Natural killer cell (primary cell): ENCODE measurements around the gene NOS1AP. TPM values are rescaled to one million over a fixed set of nuclear protein-coding genes. Genes with fewer than 3 reads are reported as not detected.

ENCODE experiments used
- ATAC-seq, 3 donors: fragments of 150-1000 bp in 2 of 3; fragments of 200-7000 bp in 1 of 3; cut with Tn5 transposase; 1 replicate in 1 of 3; 2 replicates in 2 of 3; pipeline ENCODE4 v1.10.0; 2021; ENCODE audit warnings: mild to moderate bottlenecking in 2 of 3, moderate library complexity in 2 of 3
- DNase-seq, 2 donors: peaks; one replicate each; pipeline versions ENCODE4 v3.0.0 to v3.0.0-alpha.2; 2013 to 2021; ENCODE audit warnings: mixed read lengths in 1 of 2
- H3K27ac ChIP-seq: one replicate; pipeline ENCODE4 v1.5.1; 2013; ENCODE audit warnings: mild to moderate bottlenecking, low read length
- H3K27me3 ChIP-seq: one replicate; pipeline ENCODE4 v1.6.1; 2013; ENCODE audit warnings: low read length; ENCODE audit not compliant: control insufficient read depth, insufficient read depth
- H3K36me3 ChIP-seq: one replicate; pipeline ENCODE4 v1.6.1; 2013; ENCODE audit warnings: low read length; ENCODE audit not compliant: control insufficient read depth, insufficient read depth
- H3K4me1 ChIP-seq: one replicate; pipeline ENCODE4 v1.6.1; 2013; ENCODE audit warnings: low read length; ENCODE audit not compliant: control insufficient read depth, insufficient read depth
- H3K4me3 ChIP-seq: one replicate; pipeline ENCODE4 v1.5.1; 2013; ENCODE audit warnings: low read length
- H3K9me3 ChIP-seq: one replicate; pipeline ENCODE4 v1.6.1; 2013; ENCODE audit warnings: low read length; ENCODE audit not compliant: control insufficient read depth, insufficient read depth
- H3K27ac Mint-ChIP-seq, 2 donors: one replicate each; pipeline ENCODE4 v1.8.0; 2022; ENCODE audit warnings: mild to moderate bottlenecking in 2 of 2, mixed read lengths in 2 of 2, moderate library complexity in 1 of 2
- H3K27me3 Mint-ChIP-seq, 2 donors: one replicate each; pipeline ENCODE4 v1.8.0; 2022; ENCODE audit warnings: low read depth in 2 of 2, mixed read lengths in 2 of 2
- H3K36me3 Mint-ChIP-seq: one replicate; pipeline ENCODE4 v1.8.0; 2022; ENCODE audit warnings: mixed read lengths
- H3K4me1 Mint-ChIP-seq, 2 donors: one replicate each; pipeline ENCODE4 v1.8.0; 2022; ENCODE audit warnings: mixed read lengths in 2 of 2
- H3K4me3 Mint-ChIP-seq: one replicate; pipeline ENCODE4 v1.8.0; 2022; ENCODE audit warnings: mild to moderate bottlenecking, moderate library complexity, mixed read lengths
- H3K9me3 Mint-ChIP-seq, 2 donors: one replicate each; pipeline ENCODE4 v1.8.0; 2022; ENCODE audit warnings: mixed read lengths in 2 of 2
- WGBS: methylation state at CpG from one replicate; pipeline ENCODE4 v1.1.7; 2013; ENCODE audit warnings: missing lambda C conversion rate; ENCODE audit not compliant: insufficient coverage; 5-methylcytosine and 5-hydroxymethylcytosine counted together
- intact Hi-C: fragments of 100-400 bp; cut with micrococcal nuclease; formaldehyde crosslinking; loops from one replicate; pipeline ENCODE4 v1.14.2; 2022
- total RNA-seq, 4 donors: library from RNA; stranded (reverse); fragments of 120-200 nt in 1 of 4; gene quantifications; one replicate each; pipeline versions ENCODE4 v1.2.3 to v1.2.4, GENCODE V29; 2013 to 2022
- TF ChIP-seq, protein P1 (sequence below): fragments of 200-600 bp; IDR thresholded peaks from one replicate; pipeline ENCODE4 v1.8.0; 2022; ENCODE audit warnings: antibody characterized with exemption

NOS1AP gene
- total RNA-seq, 3 donors from 2014 or later (not counting 1 experiment from before 2014, with no cell fraction given) = 0.09 to 0.20 TPM; not detected in 1

DNA sequence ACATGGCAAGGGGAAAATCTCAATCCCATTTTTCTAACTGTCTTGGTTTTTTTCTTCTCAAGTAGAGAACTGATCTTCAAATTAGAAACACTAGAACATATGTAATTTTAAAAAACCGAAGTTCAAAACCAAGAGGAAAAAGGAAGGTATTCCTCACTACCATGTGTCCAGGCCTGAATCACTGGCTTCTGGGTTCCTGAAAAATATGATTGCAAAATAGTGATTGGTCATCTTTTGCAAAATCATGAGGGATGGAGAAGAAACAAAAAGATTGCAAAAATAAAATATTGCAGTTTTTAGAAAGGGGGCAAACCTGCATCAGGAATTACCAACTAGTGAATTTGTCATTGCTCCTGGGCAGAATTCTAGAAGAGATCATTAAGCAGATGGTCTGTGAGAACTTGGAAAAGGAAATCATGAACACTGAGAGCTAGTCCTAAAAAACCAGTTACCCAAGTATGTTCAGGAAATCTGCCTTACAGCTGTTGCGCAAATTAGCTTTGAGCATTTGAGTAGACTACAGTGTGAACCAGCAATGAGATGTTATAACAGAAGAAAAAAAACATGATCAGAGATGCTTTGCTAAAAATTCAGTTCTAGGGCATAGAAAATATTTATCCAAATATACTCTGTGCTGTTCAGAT, 257.8 kb downstream of the NOS1AP start:
- Mint-ChIP-seq H3K9me3 (no peaks in the 10 kb centered on the region), H3K4me3 (no peak overlapping the region), H3K27ac (no peak overlapping the region), H3K27me3 (peaks cover 7 to 30% of the 10 kb centered on the region in 2 donors), H3K4me1 (peaks cover 0 to 5% of the 10 kb centered on the region in 2 donors), H3K36me3 (no peaks in the 10 kb centered on the region)
- DNase-seq = no peak
- TF ChIP-seq, protein P1, sequence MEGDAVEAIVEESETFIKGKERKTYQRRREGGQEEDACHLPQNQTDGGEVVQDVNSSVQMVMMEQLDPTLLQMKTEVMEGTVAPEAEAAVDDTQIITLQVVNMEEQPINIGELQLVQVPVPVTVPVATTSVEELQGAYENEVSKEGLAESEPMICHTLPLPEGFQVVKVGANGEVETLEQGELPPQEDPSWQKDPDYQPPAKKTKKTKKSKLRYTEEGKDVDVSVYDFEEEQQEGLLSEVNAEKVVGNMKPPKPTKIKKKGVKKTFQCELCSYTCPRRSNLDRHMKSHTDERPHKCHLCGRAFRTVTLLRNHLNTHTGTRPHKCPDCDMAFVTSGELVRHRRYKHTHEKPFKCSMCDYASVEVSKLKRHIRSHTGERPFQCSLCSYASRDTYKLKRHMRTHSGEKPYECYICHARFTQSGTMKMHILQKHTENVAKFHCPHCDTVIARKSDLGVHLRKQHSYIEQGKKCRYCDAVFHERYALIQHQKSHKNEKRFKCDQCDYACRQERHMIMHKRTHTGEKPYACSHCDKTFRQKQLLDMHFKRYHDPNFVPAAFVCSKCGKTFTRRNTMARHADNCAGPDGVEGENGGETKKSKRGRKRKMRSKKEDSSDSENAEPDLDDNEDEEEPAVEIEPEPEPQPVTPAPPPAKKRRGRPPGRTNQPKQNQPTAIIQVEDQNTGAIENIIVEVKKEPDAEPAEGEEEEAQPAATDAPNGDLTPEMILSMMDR = no peak
- Histone ChIP-seq H3K27me3 (no peaks in the 10 kb centered on the region), H3K4me1 (no peaks in the 10 kb centered on the region), H3K4me3 (no peak overlapping the region), H3K9me3 (no peaks in the 10 kb centered on the region), H3K27ac (no peak overlapping the region), H3K36me3 (no peaks in the 10 kb centered on the region)
- 77% methylated on average over 2 of the region's 2 CpGs for WGBS
- intact Hi-C loops = no loop called here
- ATAC-seq = no peak

- WGBS = 100% methylated on average over 1 of the region's 1 CpG
- intact Hi-C loops = no loop called here
- no peak overlapping the region for H3K4me3 Mint-ChIP-seq
- DNase-seq = no peak
- ATAC-seq = no peak
- TF ChIP-seq, protein P1 = no peak
- Histone ChIP-seq H3K4me3 (no peak overlapping the region), H3K27ac (no peak overlapping the region), H3K27me3 (no peaks in the 10 kb centered on the region), H3K4me1 (no peaks in the 10 kb centered on the region), H3K9me3 (no peaks in the 10 kb centered on the region), H3K36me3 (no peaks in the 10 kb centered on the region)
- no peaks in the 10 kb centered on the region for H3K9me3 Mint-ChIP-seq
- peaks cover 2 to 28% of the 10 kb centered on the region in 2 donors for H3K27me3 Mint-ChIP-seq
- H3K36me3 Mint-ChIP-seq = no peaks in the 10 kb centered on the region
- H3K4me1 Mint-ChIP-seq = peaks cover 0 to 5% of the 10 kb centered on the region in 2 donors
- no peak overlapping the region for H3K27ac Mint-ChIP-seq
Observed at GRCh38 chr1:162327788-162328165, 258.3 kb downstream of the NOS1AP start.

- Mint-ChIP-seq H3K9me3 (no peaks in the 10 kb centered on the region), H3K36me3 (no peaks in the 10 kb centered on the region), H3K27me3 (peaks cover 0 to 25% of the 10 kb centered on the region in 2 donors), H3K4me3 (no peak overlapping the region), H3K27ac (no peak overlapping the region), H3K4me1 (peaks cover 0 to 5% of the 10 kb centered on the region in 2 donors)
- intact Hi-C loops = no loop called here
- Histone ChIP-seq H3K4me1 (no peaks in the 10 kb centered on the region), H3K27me3 (no peaks in the 10 kb centered on the region), H3K9me3 (no peaks in the 10 kb centered on the region), H3K27ac (no peak overlapping the region), H3K36me3 (no peaks in the 10 kb centered on the region), H3K4me3 (no peak overlapping the region)
- ATAC-seq = no peak
- TF ChIP-seq, protein P1 = no peak
- DNase-seq = no peak
Observed at GRCh38 chr1:162328512-162328911, 259.0 kb downstream of the NOS1AP start.

- H3K4me1 ChIP-seq = no peaks in the 10 kb centered on the region
- TF ChIP-seq, protein P1 = no peak
- 83% methylated on average over 3 of the region's 3 CpGs for WGBS
- Mint-ChIP-seq H3K9me3 (no peaks in the 10 kb centered on the region), H3K27ac (no peak overlapping the region), H3K4me3 (no peak overlapping the region), H3K36me3 (no peaks in the 10 kb centered on the region), H3K4me1 (peaks cover 0 to 5% of the 10 kb centered on the region in 2 donors), H3K27me3 (peaks cover 0 to 25% of the 10 kb centered on the region in 2 donors)
- DNase-seq (no peak), ATAC-seq (no peak)
- no peaks in the 10 kb centered on the region for H3K9me3 ChIP-seq
- H3K4me3 ChIP-seq = no peak overlapping the region
- no peaks in the 10 kb centered on the region for H3K27me3 ChIP-seq
- intact Hi-C loops = no loop called here
- H3K27ac ChIP-seq = no peak overlapping the region
- no peaks in the 10 kb centered on the region for H3K36me3 ChIP-seq
Observed at GRCh38 chr1:162329826-162330225, 260.3 kb downstream of the NOS1AP start.
